ENCODE results near the gene PAPSS2.
"Not testable (repeated sequence)": the region's sequence is repeated elsewhere in the genome, so short reads cannot be mapped to it uniquely, and the experiment has no call there.

The PAPSS2 gene

GRCh38 chr10:87705339-87705738 lies 45.7 kb downstream of the PAPSS2 start:
- DNase-seq (ENCODE audit: low read depth in 2 of 2) = no peak

- DNase-seq (ENCODE audit: low read depth in 2 of 2) = no peak
Measured at GRCh38 chr10:87706731-87707130, 47.1 kb downstream of the PAPSS2 start.

- DNase-seq (ENCODE audit: low read depth in 2 of 2) = no peak
Measured at GRCh38 chr10:87707254-87707653, 47.6 kb downstream of the PAPSS2 start.

GRCh38 chr10:87712913-87713616 lies 53.4 kb downstream of the PAPSS2 start:
- DNase-seq (ENCODE audit: low read depth in 2 of 2) = no peak

- DNase-seq (ENCODE audit: low read depth in 2 of 2) = no peak
Measured at GRCh38 chr10:87713707-87714106, 54.0 kb downstream of the PAPSS2 start.

- DNase-seq (ENCODE audit: low read depth in 2 of 2) = no peak
Measured at GRCh38 chr10:87715552-87716347, 56.1 kb downstream of the PAPSS2 start.

- DNase-seq (ENCODE audit: low read depth in 2 of 2) = no peak
Measured at GRCh38 chr10:87716348-87716670, 56.6 kb downstream of the PAPSS2 start.

GRCh38 chr10:87720665-87721064 lies 61.0 kb downstream of the PAPSS2 start:
- DNase-seq (ENCODE audit: low read depth in 2 of 2) = no peak

GRCh38 chr10:87721781-87722180 lies 62.1 kb downstream of the PAPSS2 start:
- DNase-seq (ENCODE audit: low read depth in 2 of 2) = no peak

GRCh38 chr10:87722716-87723115 lies 63.0 kb downstream of the PAPSS2 start:
- DNase-seq (ENCODE audit: low read depth in 2 of 2) = no peak

GRCh38 chr10:87723500-87723899 lies 63.8 kb downstream of the PAPSS2 start:
- DNase-seq (ENCODE audit: low read depth in 2 of 2) = no peak

- no peak for DNase-seq (ENCODE audit: low read depth in 2 of 2)
Measured at GRCh38 chr10:87724789-87725188, 65.1 kb downstream of the PAPSS2 start.

- no peak for DNase-seq (ENCODE audit: low read depth in 2 of 2)
Measured at GRCh38 chr10:87729940-87730339, 70.3 kb downstream of the PAPSS2 start.

GRCh38 chr10:87733081-87733480 lies 73.4 kb downstream of the PAPSS2 start:
- no peak for DNase-seq (ENCODE audit: low read depth in 2 of 2)

GRCh38 chr10:87734987-87735827 lies 75.5 kb downstream of the PAPSS2 start:
- DNase-seq (ENCODE audit: low read depth in 2 of 2) = no peak

GRCh38 chr10:87738253-87738652 lies 78.6 kb downstream of the PAPSS2 start:
- not testable (repeated sequence) for DNase-seq (ENCODE audit: low read depth in 2 of 2)

GRCh38 chr10:87739703-87740102 lies 80.0 kb downstream of the PAPSS2 start:
- DNase-seq (ENCODE audit: low read depth in 2 of 2) = no peak

GRCh38 chr10:87740254-87740655 lies 80.6 kb downstream of the PAPSS2 start:
- DNase-seq (ENCODE audit: low read depth in 2 of 2) = no peak

- DNase-seq (ENCODE audit: low read depth in 2 of 2) = not testable (repeated sequence)
Measured at GRCh38 chr10:87742992-87743610, 83.4 kb downstream of the PAPSS2 start.

- no peak for DNase-seq (ENCODE audit: low read depth in 2 of 2)
Measured at GRCh38 chr10:87744606-87745005, 84.9 kb downstream of the PAPSS2 start.

- no peak for DNase-seq (ENCODE audit: low read depth in 2 of 2)
Measured at GRCh38 chr10:87746911-87747310, 87.2 kb downstream of the PAPSS2 start.

GRCh38 chr10:87748244-87748643 lies 88.6 kb downstream of the PAPSS2 start:
- DNase-seq (ENCODE audit: low read depth in 2 of 2) = not testable (repeated sequence)
